WTC11 (cell line): Measurements from ENCODE around the gene ARSK. TPM values are rescaled to one million over a fixed set of nuclear protein-coding genes. Genes with fewer than 3 reads are reported as not detected.

ENCODE experiments used
- ATAC-seq: fragments of 200-7000 bp; cut with Tn5 transposase; 2 replicates; pipeline ENCODE4 v1.10.0; 2021; ENCODE audit warnings: mild to moderate bottlenecking, moderate library complexity
- CTCF ChIA-PET: fragments of 300-600 bp; sonication (Branson Sonifier 250); formaldehyde crosslinking; loops from one replicate; lab custom pipeline; 2021; ENCODE audit warnings: antibody characterized with exemption; lab: Charles Lee
- POLR2A ChIA-PET: fragments of 350-600 bp; sonication (Branson Sonifier 250); formaldehyde crosslinking; loops from one replicate; lab custom pipeline; 2021; ENCODE audit warnings: antibody characterized with exemption; lab: Charles Lee
- DNase-seq: peaks from one replicate; pipeline ENCODE4 v3.0.0; 2021; ENCODE audit warnings: low spot score
- H3K27ac Mint-ChIP-seq: 2 replicates; pipeline ENCODE4 v1.8.0; 2021; ENCODE audit warnings: mixed read lengths
- H3K27me3 Mint-ChIP-seq: 2 replicates; pipeline ENCODE4 v1.8.0; 2021; ENCODE audit warnings: low read depth, mild to moderate bottlenecking, moderate library complexity, mixed read lengths
- H3K36me3 Mint-ChIP-seq: 2 replicates; pipeline ENCODE4 v1.8.0; 2021; ENCODE audit warnings: mixed read lengths
- H3K4me1 Mint-ChIP-seq: 2 replicates; pipeline ENCODE4 v1.8.0; 2022; ENCODE audit warnings: mixed read lengths
- H3K4me3 Mint-ChIP-seq: 2 replicates; pipeline ENCODE4 v1.8.0; 2021; ENCODE audit warnings: mild to moderate bottlenecking, moderate library complexity, mixed read lengths
- H3K9me3 Mint-ChIP-seq: 2 replicates; pipeline ENCODE4 v1.8.0; 2021; ENCODE audit warnings: mixed read lengths
- ARID4B ChIP-seq: sonication (generic); formaldehyde crosslinking; IDR thresholded peaks from 2 replicates; pipeline ENCODE4 v1.8.0; 2023; ENCODE audit warnings: missing genetic modification reagents, mild to moderate bottlenecking, borderline replicate concordance
- EMX1 ChIP-seq: fragments of 250-450 bp; sonication (Bioruptor Pico); IDR thresholded peaks from 2 replicates; pipeline ENCODE4 v1.8.0; 2021; ENCODE audit warnings: mild to moderate bottlenecking
- ESRRA ChIP-seq: sonication (generic); formaldehyde crosslinking; IDR thresholded peaks from 2 replicates; pipeline ENCODE4 v1.8.1; 2022; ENCODE audit warnings: mild to moderate bottlenecking, missing genetic modification reagents, borderline replicate concordance
- HMGA2 ChIP-seq: fragments of 250-450 bp; sonication (Bioruptor Pico); IDR thresholded peaks from 2 replicates; pipeline ENCODE4 v1.4.0; 2021; ENCODE audit warnings: mild to moderate bottlenecking, moderate library complexity
- IRF1 ChIP-seq: sonication (generic); formaldehyde crosslinking; IDR thresholded peaks from 2 replicates; pipeline ENCODE4 v1.8.0; 2023; ENCODE audit warnings: missing genetic modification reagents
- IRF2 ChIP-seq: sonication (generic); formaldehyde crosslinking; IDR thresholded peaks from 2 replicates; pipeline ENCODE4 v1.8.0; 2022; ENCODE audit warnings: low read depth, missing genetic modification reagents, borderline replicate concordance
- KAT7 ChIP-seq: sonication (generic); formaldehyde crosslinking; IDR thresholded peaks from 2 replicates; pipeline ENCODE4 v1.8.1; 2023; ENCODE audit warnings: missing genetic modification reagents, mild to moderate bottlenecking, borderline replicate concordance
- MLX ChIP-seq: sonication (generic); formaldehyde crosslinking; IDR thresholded peaks from 2 replicates; pipeline ENCODE4 v1.8.1; 2023; ENCODE audit warnings: mild to moderate bottlenecking, missing genetic modification reagents, moderate library complexity
- MXD4 ChIP-seq: fragments of 250-450 bp; sonication (Bioruptor Pico); IDR thresholded peaks from 2 replicates; pipeline ENCODE4 v1.8.0; 2021; ENCODE audit warnings: mild to moderate bottlenecking, moderate library complexity, borderline replicate concordance
- NFYB ChIP-seq: sonication (generic); formaldehyde crosslinking; conservative IDR thresholded peaks from 2 replicates; pipeline ENCODE4 v1.8.0; 2022; ENCODE audit warnings: low read depth, missing genetic modification reagents
- NR3C1 ChIP-seq: sonication (generic); formaldehyde crosslinking; conservative IDR thresholded peaks from 2 replicates; pipeline ENCODE4 v1.8.1; 2023; ENCODE audit warnings: low read depth, mild to moderate bottlenecking, missing genetic modification reagents
- OVOL2 ChIP-seq: fragments of 250-450 bp; sonication (Bioruptor Pico); IDR thresholded peaks from 2 replicates; pipeline ENCODE4 v1.9.0; 2021; ENCODE audit warnings: mild to moderate bottlenecking, borderline replicate concordance
- RELA ChIP-seq: sonication (generic); formaldehyde crosslinking; IDR thresholded peaks from 2 replicates; pipeline ENCODE4 v1.8.1; 2022; ENCODE audit warnings: missing genetic modification reagents, mild to moderate bottlenecking, borderline replicate concordance
- RORB ChIP-seq: fragments of 250-450 bp; sonication (Bioruptor Pico); IDR thresholded peaks from 2 replicates; pipeline ENCODE4 v1.9.0; 2021; ENCODE audit warnings: mild to moderate bottlenecking
- TEAD1 ChIP-seq: sonication (generic); formaldehyde crosslinking; IDR thresholded peaks from 2 replicates; pipeline ENCODE4 v1.8.0; 2022; ENCODE audit warnings: mild to moderate bottlenecking, missing genetic modification reagents
- ZBTB43 ChIP-seq: sonication (generic); formaldehyde crosslinking; IDR thresholded peaks from 2 replicates; pipeline ENCODE4 v1.8.1; 2023; ENCODE audit warnings: mild to moderate bottlenecking, missing genetic modification reagents
- ZNF121 ChIP-seq: sonication (generic); formaldehyde crosslinking; IDR thresholded peaks from 2 replicates; pipeline ENCODE4 v1.8.0; 2023; ENCODE audit warnings: missing genetic modification reagents
- ZNF138 ChIP-seq: sonication (generic); formaldehyde crosslinking; conservative IDR thresholded peaks from 2 replicates; pipeline ENCODE4 v1.8.1; 2022; ENCODE audit warnings: mild to moderate bottlenecking, moderate library complexity, missing genetic modification reagents
- ZNF232 ChIP-seq: sonication (generic); formaldehyde crosslinking; IDR thresholded peaks from 2 replicates; pipeline ENCODE4 v1.8.0; 2022; ENCODE audit warnings: mild to moderate bottlenecking, missing genetic modification reagents
- ZNF396 ChIP-seq: fragments of 250-450 bp; sonication (Bioruptor Pico); IDR thresholded peaks from 2 replicates; pipeline ENCODE4 v1.8.0; 2021; ENCODE audit warnings: mild to moderate bottlenecking, moderate library complexity, borderline replicate concordance
- ZNF423 ChIP-seq: fragments of 250-450 bp; sonication (Bioruptor Pico); IDR thresholded peaks from 2 replicates; pipeline ENCODE4 v2.1.2; 2022; ENCODE audit warnings: mild to moderate bottlenecking, moderate library complexity
- total RNA-seq: library from RNA; stranded (reverse); gene quantifications from 3 replicates; pipeline ENCODE4 v1.2.3, GENCODE V29; 2021
- TF ChIP-seq, protein P1 (sequence below): sonication (generic); formaldehyde crosslinking; IDR thresholded peaks from 2 replicates; pipeline ENCODE4 v1.8.1; 2023; ENCODE audit warnings: mild to moderate bottlenecking, missing genetic modification reagents

The ARSK gene
- total RNA-seq, 1 experiment from 2014 or later, result 15.1 TPM

DNA sequence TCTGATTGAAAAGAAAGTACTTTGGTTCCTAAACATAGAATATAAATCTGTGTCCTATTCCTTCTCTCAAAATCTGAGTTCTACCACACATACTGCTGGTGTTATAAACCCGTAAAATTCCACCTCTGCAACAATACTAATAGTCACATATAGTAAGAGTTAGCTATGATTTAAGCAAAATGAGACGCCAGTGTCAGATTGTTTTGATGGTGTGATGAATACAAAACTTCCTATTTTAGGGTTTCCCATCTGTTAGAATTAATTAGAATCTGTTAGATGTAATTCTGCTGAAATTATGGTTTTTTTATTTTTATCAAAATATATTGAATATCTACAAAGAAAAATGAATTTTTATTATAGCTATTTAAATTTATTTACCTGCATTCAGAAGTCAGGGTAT lies 26.7 kb downstream of the ARSK start (continued):
- TF ChIP-seq NFYB (CRISPR knock-in tag), result no peak
- TF ChIP-seq ZNF396, result no peak
- no peak for TF ChIP-seq IRF2 (CRISPR knock-in tag)
- no peak for TF ChIP-seq ZNF121 (CRISPR knock-in tag)
- no peak for TF ChIP-seq IRF1 (CRISPR knock-in tag)
- TF ChIP-seq RORB, result no peak

- DNase-seq, result no peak
- no peaks in the 10 kb centered on the region for H3K4me1 Mint-ChIP-seq
- H3K9me3 Mint-ChIP-seq, result no peaks in the 10 kb centered on the region
- no peak for ATAC-seq
- CTCF ChIA-PET, result no interaction called here
- no peak overlapping the region for H3K4me3 Mint-ChIP-seq
- H3K36me3 Mint-ChIP-seq, result no peaks in the 10 kb centered on the region; the same call in 1 of the 2 replicates
- POLR2A ChIA-PET, result no interaction called here
- TF ChIP-seq ZBTB43 (CRISPR knock-in tag), result no peak
- no peak for TF ChIP-seq ZNF138
- no peak for TF ChIP-seq ZNF423 (CRISPR knock-in tag)
- TF ChIP-seq MXD4 (CRISPR knock-in tag), result no peak
- H3K27me3 Mint-ChIP-seq, result no peaks in the 10 kb centered on the region
- H3K27ac Mint-ChIP-seq, result no peak overlapping the region
These were observed 29.1 kb downstream of the ARSK start for GRCh38 chr5:95583992-95584391.

DNA sequence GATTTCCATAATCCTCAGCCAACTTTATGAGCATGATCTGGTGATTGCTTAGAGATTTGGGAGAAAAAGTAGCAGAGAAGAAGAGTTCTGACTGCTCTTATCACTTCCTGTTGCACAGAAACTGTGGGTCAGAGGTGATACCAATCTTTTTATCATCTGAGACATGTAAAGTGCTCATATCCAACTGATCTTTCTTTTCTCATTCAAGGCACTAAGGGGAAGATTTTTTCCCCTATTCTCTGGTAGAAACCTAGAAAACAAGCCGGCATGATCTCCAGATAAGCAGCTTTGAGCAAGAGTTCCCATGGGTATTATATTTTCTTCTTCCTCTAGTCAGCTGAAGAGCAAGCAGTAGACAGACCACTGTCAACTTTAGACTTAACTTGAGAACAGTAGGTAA lies 36.0 kb downstream of the ARSK start:
- no peak for DNase-seq
- H3K9me3 Mint-ChIP-seq, result no peaks in the 10 kb centered on the region
- TF ChIP-seq HMGA2 (CRISPR knock-in tag), result no peak
- no peak overlapping the region for H3K27ac Mint-ChIP-seq
- ATAC-seq, result no peak
- H3K36me3 Mint-ChIP-seq, result no peaks in the 10 kb centered on the region; the same call in 1 of the 2 replicates
- ChIA-PET CTCF (no interaction called here), POLR2A (no interaction called here)
- H3K27me3 Mint-ChIP-seq, result no peaks in the 10 kb centered on the region
- H3K4me1 Mint-ChIP-seq, result no peaks in the 10 kb centered on the region; the same call in 1 of the 2 replicates
- H3K4me3 Mint-ChIP-seq, result no peak overlapping the region

DNA sequence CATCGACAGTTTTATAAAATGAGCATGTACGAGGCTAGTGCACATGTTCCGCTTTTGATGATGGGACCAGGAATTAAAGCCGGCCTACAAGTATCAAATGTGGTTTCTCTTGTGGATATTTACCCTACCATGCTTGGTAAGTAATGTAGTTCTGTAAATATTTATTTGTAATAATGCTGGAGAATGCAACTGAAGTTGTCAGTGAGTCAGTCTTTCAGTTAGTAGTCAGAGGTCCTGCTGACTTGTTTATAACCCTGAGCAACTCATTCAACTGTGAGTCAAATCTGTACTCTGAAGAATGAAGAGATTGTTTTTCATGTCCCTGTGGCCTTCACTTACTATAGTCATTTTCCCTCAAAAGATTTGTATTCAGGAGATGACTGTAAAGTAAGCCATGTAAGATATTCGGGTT lies 36.6 kb downstream of the ARSK start:
- no peaks in the 10 kb centered on the region; the same call in 1 of the 2 replicates for H3K4me1 Mint-ChIP-seq
- CTCF ChIA-PET, result no interaction called here
- H3K27ac Mint-ChIP-seq, result no peak overlapping the region
- POLR2A ChIA-PET, result no interaction called here
- no peak overlapping the region for H3K4me3 Mint-ChIP-seq
- H3K36me3 Mint-ChIP-seq, result no peaks in the 10 kb centered on the region; the same call in 1 of the 2 replicates
- no peak for DNase-seq
- no peak for ATAC-seq
- H3K27me3 Mint-ChIP-seq, result no peaks in the 10 kb centered on the region
- H3K9me3 Mint-ChIP-seq, result no peaks in the 10 kb centered on the region
- TF ChIP-seq KAT7 (CRISPR knock-in tag) (no peak), ZNF232 (CRISPR knock-in tag) (no peak), MLX (no peak), TEAD1 (CRISPR knock-in tag) (no peak), ARID4B (no peak), ESRRA (no peak), EMX1 (CRISPR knock-in tag) (no peak), OVOL2 (CRISPR knock-in tag) (no peak), RELA (CRISPR knock-in tag) (no peak), NFYB (CRISPR knock-in tag) (no peak), NR3C1 (CRISPR knock-in tag) (no peak)
- TF ChIP-seq, protein P1, sequence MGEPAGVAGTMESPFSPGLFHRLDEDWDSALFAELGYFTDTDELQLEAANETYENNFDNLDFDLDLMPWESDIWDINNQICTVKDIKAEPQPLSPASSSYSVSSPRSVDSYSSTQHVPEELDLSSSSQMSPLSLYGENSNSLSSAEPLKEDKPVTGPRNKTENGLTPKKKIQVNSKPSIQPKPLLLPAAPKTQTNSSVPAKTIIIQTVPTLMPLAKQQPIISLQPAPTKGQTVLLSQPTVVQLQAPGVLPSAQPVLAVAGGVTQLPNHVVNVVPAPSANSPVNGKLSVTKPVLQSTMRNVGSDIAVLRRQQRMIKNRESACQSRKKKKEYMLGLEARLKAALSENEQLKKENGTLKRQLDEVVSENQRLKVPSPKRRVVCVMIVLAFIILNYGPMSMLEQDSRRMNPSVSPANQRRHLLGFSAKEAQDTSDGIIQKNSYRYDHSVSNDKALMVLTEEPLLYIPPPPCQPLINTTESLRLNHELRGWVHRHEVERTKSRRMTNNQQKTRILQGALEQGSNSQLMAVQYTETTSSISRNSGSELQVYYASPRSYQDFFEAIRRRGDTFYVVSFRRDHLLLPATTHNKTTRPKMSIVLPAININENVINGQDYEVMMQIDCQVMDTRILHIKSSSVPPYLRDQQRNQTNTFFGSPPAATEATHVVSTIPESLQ (CRISPR knock-in tag), result no peak
